ENCODE data around the gene FEM1B. TPM values are rescaled to one million over a fixed set of nuclear protein-coding genes. Genes with fewer than 3 reads are reported as not detected.

The FEM1B gene
- polyA plus RNA-seq, 3 donors, result 21.5 to 26.4 (median 26.0) TPM

DNA sequence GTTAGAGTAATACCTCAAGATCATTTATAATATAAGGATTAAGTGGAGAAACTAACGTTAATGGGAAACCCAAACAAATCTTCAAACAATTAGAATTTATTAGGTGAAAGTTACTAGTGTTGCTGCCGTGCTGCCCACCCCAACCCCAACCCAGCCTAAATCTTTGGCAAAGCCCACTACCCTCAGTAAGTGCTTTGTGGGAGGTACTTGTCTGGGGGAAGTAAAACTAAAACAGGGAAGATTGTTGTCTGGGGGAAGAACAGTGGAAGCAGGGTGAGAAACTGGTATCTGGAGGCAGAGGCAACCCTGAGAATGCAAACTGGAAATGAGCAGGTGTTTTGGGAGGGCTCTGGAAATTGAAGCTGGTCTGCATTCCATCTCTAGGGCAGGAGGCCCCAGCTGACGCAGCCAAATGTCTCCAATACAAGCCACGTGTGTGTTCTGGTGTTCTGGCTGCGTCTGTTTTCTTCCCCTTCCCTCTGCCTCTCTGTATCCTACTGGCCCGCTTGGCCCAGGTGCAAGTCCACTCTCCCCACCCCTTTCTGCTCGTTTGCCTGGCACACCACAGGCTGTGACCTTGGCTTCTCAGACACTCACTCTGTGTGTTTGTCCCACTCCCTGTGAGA, 32.7 kb downstream of the FEM1B start:
- Histone ChIP-seq H3K9me3 (replicated peaks in 1 of 2; ENCODE audit: control insufficient read depth in 1 of 2, insufficient read depth in 1 of 2, low read length in 2 of 2) (no peaks in the 10 kb centered on the region), H3K27ac (ENCODE audit: low read depth in 1 of 2, low read length in 2 of 2) (no peak overlapping the region), H4K20me1 (ENCODE audit: insufficient read depth, low read length) (no peaks in the 10 kb centered on the region), H3K79me2 (ENCODE audit: insufficient read depth, low read length) (no peaks in the 10 kb centered on the region), H3K27me3 (ENCODE audit: control insufficient read depth in 2 of 2, insufficient read depth in 2 of 2, low read length in 2 of 2) (no peaks in the 10 kb centered on the region), H3K4me1 (ENCODE audit: control insufficient read depth in 1 of 2, insufficient read depth in 2 of 2, low read length in 2 of 2) (peaks cover 6 to 9% of the 10 kb centered on the region in 2 donors), H3K4me3 (replicated peaks in 1 of 3; ENCODE audit: low read depth in 2 of 3, low read length in 3 of 3) (no peak overlapping the region), H2AFZ (ENCODE audit: insufficient read depth, low read depth, low read length, poor library complexity, severe bottlenecking) (no peak overlapping the region), H3K9ac (ENCODE audit: insufficient read depth, low read length, poor library complexity, severe bottlenecking) (no peak overlapping the region), H3K4me2 (replicated peaks; ENCODE audit: extremely low read depth, low read length, poor library complexity, severe bottlenecking) (no peak overlapping the region), H3K36me3 (replicated peaks in 1 of 2; ENCODE audit: control insufficient read depth in 1 of 2, insufficient read depth in 2 of 2, low read length in 2 of 2) (no peaks in the 10 kb centered on the region)
- 49% methylated on average over 4 of the region's 7 CpGs for WGBS (ENCODE audit: insufficient coverage)
- intact Hi-C loops (cut with micrococcal nuclease), result no loop called here
- TF ChIP-seq, protein P1, sequence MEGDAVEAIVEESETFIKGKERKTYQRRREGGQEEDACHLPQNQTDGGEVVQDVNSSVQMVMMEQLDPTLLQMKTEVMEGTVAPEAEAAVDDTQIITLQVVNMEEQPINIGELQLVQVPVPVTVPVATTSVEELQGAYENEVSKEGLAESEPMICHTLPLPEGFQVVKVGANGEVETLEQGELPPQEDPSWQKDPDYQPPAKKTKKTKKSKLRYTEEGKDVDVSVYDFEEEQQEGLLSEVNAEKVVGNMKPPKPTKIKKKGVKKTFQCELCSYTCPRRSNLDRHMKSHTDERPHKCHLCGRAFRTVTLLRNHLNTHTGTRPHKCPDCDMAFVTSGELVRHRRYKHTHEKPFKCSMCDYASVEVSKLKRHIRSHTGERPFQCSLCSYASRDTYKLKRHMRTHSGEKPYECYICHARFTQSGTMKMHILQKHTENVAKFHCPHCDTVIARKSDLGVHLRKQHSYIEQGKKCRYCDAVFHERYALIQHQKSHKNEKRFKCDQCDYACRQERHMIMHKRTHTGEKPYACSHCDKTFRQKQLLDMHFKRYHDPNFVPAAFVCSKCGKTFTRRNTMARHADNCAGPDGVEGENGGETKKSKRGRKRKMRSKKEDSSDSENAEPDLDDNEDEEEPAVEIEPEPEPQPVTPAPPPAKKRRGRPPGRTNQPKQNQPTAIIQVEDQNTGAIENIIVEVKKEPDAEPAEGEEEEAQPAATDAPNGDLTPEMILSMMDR (IDR thresholded peaks at IDR 0.05), result no peak
- no peak overlapping the region for H3K4me3 Mint-ChIP-seq
- peaks cover 2 to 5% (median 2%) of the 10 kb centered on the region in 3 donors for H3K27me3 Mint-ChIP-seq (ENCODE audit: low read depth in 3 of 3)
- no peaks in the 10 kb centered on the region for H3K9me3 Mint-ChIP-seq
- no peaks in the 10 kb centered on the region for H3K36me3 Mint-ChIP-seq
- H3K4me1 Mint-ChIP-seq, result peaks cover 16% of the 10 kb centered on the region
- H3K27ac Mint-ChIP-seq, result no peak overlapping the region
- DNase-seq, result no peak

DNA sequence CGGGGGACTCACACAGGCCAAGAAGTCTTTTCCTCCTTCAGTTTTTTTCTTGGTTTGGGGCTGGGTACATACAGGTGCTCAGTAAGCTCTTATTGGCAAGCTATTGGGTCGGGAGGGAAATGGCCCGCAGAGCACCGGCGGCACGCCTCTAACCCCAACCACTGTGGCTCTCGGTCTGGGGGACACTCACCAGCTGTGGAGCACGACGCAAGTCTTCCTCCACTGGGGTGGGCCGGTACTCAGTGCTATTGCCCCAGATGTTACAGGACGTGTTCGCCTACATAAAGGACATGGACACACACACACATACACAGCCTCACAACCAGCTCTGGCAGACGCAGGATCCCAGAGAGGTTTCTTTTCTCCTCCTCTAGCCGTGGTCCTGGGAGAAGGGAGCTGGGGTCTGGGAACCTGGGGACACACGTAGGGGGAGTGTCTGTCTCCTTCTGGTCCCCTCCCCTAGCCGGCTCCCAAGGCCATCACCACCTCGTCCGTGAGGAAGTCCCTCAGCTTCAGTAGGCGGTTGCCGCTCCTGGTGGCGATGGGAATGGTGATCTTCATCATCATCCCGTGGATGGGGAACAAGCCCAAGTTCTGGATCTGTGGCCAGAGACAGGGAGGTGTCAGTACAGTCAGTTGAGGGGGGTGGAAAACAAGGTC, 33.4 kb downstream of the FEM1B start:
- intact Hi-C loops (cut with micrococcal nuclease), result no loop called here
- no peaks in the 10 kb centered on the region for H3K9me3 Mint-ChIP-seq
- Histone ChIP-seq H3K9me3 (replicated peaks in 1 of 2; ENCODE audit: control insufficient read depth in 1 of 2, insufficient read depth in 1 of 2, low read length in 2 of 2) (no peaks in the 10 kb centered on the region), H3K9ac (ENCODE audit: insufficient read depth, low read length, poor library complexity, severe bottlenecking) (no peak overlapping the region), H3K79me2 (ENCODE audit: insufficient read depth, low read length) (no peaks in the 10 kb centered on the region), H3K36me3 (replicated peaks in 1 of 2; ENCODE audit: control insufficient read depth in 1 of 2, insufficient read depth in 2 of 2, low read length in 2 of 2) (no peaks in the 10 kb centered on the region), H4K20me1 (ENCODE audit: insufficient read depth, low read length) (no peaks in the 10 kb centered on the region), H3K4me2 (replicated peaks; ENCODE audit: extremely low read depth, low read length, poor library complexity, severe bottlenecking) (no peak overlapping the region), H2AFZ (ENCODE audit: insufficient read depth, low read depth, low read length, poor library complexity, severe bottlenecking) (no peak overlapping the region), H3K27ac (ENCODE audit: low read depth in 1 of 2, low read length in 2 of 2) (no peak overlapping the region), H3K4me3 (replicated peaks in 1 of 3; ENCODE audit: low read depth in 2 of 3, low read length in 3 of 3) (no peak overlapping the region), H3K4me1 (ENCODE audit: control insufficient read depth in 1 of 2, insufficient read depth in 2 of 2, low read length in 2 of 2) (peaks cover 6 to 9% of the 10 kb centered on the region in 2 donors), H3K27me3 (ENCODE audit: control insufficient read depth in 2 of 2, insufficient read depth in 2 of 2, low read length in 2 of 2) (no peaks in the 10 kb centered on the region)
- H3K27me3 Mint-ChIP-seq (ENCODE audit: low read depth in 3 of 3), result peaks cover 2 to 4% (median 2%) of the 10 kb centered on the region in 3 donors
- H3K36me3 Mint-ChIP-seq, result no peaks in the 10 kb centered on the region
- H3K4me1 Mint-ChIP-seq, result peaks cover 16% of the 10 kb centered on the region
- no peak overlapping the region for H3K4me3 Mint-ChIP-seq
- no peak overlapping the region for H3K27ac Mint-ChIP-seq
- TF ChIP-seq, protein P1 (IDR thresholded peaks at IDR 0.05), result no peak
- 89% methylated on average over 13 of the region's 22 CpGs for WGBS (ENCODE audit: insufficient coverage)
- no peak for DNase-seq
